Measurements from ENCODE around the gene GRID2IP. TPM values are rescaled to one million over a fixed set of nuclear protein-coding genes. Genes with fewer than 3 reads are reported as not detected.
A peak's percentile ranks its signal among the peaks of the same experiment; 100 is the strongest.

The GRID2IP gene
- total RNA-seq (not detected), polyA plus RNA-seq (under 1 TPM in 2 of 3 donors, not detected in 1; 0.23 to 0.39 TPM)

DNA sequence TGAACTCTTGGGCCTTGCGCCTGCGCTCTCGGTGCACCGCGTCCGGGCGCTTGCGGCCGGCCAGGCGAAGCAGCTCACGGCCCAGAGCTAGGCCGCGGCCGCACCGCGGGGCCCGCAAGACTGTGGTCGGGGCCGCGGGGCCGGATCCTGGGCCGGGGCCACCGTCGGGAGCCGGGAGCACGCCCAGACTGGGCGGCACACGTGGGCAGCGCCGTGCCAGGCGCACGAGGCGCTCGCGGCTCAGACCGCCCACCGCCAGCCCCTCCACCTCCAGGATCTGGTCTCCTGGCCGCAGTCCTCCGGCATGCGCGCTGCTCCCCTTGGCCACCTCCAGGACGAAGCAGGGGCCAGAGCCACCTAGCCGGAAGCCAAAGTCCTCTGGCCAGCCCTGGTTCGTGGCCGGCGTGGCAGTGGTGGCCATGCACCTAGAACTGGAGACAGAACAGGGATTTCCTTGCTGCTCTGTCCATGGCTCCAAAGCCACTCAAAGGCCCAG lies at the start of gene GRID2IP:
Gene GRID2IP, minus strand, starts transcription at position 446 of the 496 bp plus-strand sequence. Its CDS starts 25 bp downstream, at position 421.
- Histone ChIP-seq H3K4me1 (no peaks in the 10 kb centered on the region), H3K4me3 (no peak within 1 kb of the TSS), H3K36me3 (no peaks in the 10 kb centered on the region), H3K9me3 (no peaks in the 10 kb centered on the region), H3K27ac (no peak within 1 kb of the TSS), H3K27me3 (no peaks in the 10 kb centered on the region)
- 82 to 91% methylated on average over 46 of the region's 46 CpGs for WGBS, 2 donors
- TF ChIP-seq EP300 (IDR thresholded peaks at IDR 0.05), result no peak
- TF ChIP-seq, protein P1, sequence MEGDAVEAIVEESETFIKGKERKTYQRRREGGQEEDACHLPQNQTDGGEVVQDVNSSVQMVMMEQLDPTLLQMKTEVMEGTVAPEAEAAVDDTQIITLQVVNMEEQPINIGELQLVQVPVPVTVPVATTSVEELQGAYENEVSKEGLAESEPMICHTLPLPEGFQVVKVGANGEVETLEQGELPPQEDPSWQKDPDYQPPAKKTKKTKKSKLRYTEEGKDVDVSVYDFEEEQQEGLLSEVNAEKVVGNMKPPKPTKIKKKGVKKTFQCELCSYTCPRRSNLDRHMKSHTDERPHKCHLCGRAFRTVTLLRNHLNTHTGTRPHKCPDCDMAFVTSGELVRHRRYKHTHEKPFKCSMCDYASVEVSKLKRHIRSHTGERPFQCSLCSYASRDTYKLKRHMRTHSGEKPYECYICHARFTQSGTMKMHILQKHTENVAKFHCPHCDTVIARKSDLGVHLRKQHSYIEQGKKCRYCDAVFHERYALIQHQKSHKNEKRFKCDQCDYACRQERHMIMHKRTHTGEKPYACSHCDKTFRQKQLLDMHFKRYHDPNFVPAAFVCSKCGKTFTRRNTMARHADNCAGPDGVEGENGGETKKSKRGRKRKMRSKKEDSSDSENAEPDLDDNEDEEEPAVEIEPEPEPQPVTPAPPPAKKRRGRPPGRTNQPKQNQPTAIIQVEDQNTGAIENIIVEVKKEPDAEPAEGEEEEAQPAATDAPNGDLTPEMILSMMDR (IDR thresholded peaks at IDR 0.05), result no peak
- TF ChIP-seq POLR2A (IDR thresholded peaks at IDR 0.05), result no peak
- no peak for TF ChIP-seq POLR2AphosphoS5 (IDR thresholded peaks at IDR 0.05)
- no peak for DNase-seq
- intact Hi-C loops (cut with DNase I), result no loop called here

DNA sequence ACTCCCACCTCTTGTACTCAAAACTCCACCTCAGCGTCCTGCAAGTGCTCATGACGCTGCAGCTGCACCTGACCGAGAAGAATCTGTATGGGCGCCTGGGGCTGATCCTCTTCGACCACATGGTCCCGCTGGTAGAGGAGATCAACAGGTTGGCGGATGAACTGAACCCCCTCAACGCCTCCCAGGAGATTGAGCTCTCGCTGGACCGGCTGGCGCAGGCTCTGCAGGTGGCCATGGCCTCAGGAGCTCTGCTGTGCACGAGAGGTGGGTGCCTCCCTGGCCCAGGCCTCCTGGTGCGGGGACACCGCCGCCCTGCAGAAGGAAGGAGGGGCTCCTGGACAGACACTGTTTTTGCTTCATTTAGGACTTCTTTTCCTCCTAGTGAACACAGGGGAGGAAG lies 48.8 kb upstream of the GRID2IP start:
- Histone ChIP-seq H3K4me1 (no peaks in the 10 kb centered on the region), H3K36me3 (peaks cover 32 to 98% (median 56%) of the 10 kb centered on the region in 4 donors), H3K4me3 (no peak overlapping the region), H3K27me3 (no peaks in the 10 kb centered on the region), H3K9me3 (no peaks in the 10 kb centered on the region), H3K27ac (no peak overlapping the region)
- intact Hi-C loops (cut with DNase I), result no loop called here
- DNase-seq, result no peak
- WGBS, 2 donors, result 96% methylated on average over 15 of the region's 15 CpGs
- TF ChIP-seq POLR2AphosphoS5 (IDR thresholded peaks at IDR 0.05) (no peak), EP300 (IDR thresholded peaks at IDR 0.05) (no peak), POLR2A (IDR thresholded peaks at IDR 0.05) (no peak)
- TF ChIP-seq, protein P1 (IDR thresholded peaks at IDR 0.05), result no peak

DNA sequence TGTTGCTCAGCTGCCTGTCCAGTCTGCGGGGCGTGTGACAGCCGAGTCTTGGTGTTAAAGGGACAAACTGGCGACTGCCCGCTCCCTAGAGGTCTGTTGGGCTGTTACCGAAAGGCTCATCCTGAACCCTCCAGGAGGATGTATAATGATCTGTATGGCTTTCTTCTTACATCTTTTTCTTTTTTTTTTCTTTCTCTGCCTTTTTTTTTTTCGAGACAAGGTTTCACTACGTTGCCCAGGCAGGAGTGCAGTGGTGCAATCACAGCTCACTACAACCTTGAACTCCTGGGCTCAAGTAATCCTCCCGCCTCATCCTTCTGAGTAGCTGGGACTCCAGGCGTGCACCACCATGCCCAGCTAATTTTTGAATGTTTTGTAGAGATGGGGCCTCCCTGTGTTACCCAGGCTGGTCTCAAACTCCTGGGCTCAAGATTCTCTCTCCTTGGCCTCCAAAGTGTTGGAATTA lies 39.4 kb upstream of the GRID2IP start:
- H3K27me3 ChIP-seq, result no peaks in the 10 kb centered on the region
- H3K4me1 ChIP-seq, result peaks cover 0 to 22% (median 18%) of the 10 kb centered on the region in 4 donors
- peaks cover 9 to 76% (median 30%) of the 10 kb centered on the region in 4 donors for H3K36me3 ChIP-seq
- DNase-seq, result peak; percentile 68
- H3K27ac ChIP-seq, result peak overlapping the region; percentile 85 to 93 (median 87)
- WGBS, 2 donors, result 5 to 10% methylated on average over 10 of the region's 10 CpGs
- intact Hi-C loops (cut with DNase I), result loop anchor here (1.0 kb wide), 1 partner anchor 13 kb away; the partner anchor contains the start of gene ZDHHC4
- no peaks in the 10 kb centered on the region for H3K9me3 ChIP-seq
- peak overlapping the region; percentile 72 to 97 (median 87) for H3K4me3 ChIP-seq
- TF ChIP-seq, protein P1 (IDR thresholded peaks at IDR 0.05), result no peak
- TF ChIP-seq POLR2A (IDR thresholded peaks at IDR 0.05) (no peak), EP300 (IDR thresholded peaks at IDR 0.05) (no peak), POLR2AphosphoS5 (IDR thresholded peaks at IDR 0.05) (no peak)

DNA sequence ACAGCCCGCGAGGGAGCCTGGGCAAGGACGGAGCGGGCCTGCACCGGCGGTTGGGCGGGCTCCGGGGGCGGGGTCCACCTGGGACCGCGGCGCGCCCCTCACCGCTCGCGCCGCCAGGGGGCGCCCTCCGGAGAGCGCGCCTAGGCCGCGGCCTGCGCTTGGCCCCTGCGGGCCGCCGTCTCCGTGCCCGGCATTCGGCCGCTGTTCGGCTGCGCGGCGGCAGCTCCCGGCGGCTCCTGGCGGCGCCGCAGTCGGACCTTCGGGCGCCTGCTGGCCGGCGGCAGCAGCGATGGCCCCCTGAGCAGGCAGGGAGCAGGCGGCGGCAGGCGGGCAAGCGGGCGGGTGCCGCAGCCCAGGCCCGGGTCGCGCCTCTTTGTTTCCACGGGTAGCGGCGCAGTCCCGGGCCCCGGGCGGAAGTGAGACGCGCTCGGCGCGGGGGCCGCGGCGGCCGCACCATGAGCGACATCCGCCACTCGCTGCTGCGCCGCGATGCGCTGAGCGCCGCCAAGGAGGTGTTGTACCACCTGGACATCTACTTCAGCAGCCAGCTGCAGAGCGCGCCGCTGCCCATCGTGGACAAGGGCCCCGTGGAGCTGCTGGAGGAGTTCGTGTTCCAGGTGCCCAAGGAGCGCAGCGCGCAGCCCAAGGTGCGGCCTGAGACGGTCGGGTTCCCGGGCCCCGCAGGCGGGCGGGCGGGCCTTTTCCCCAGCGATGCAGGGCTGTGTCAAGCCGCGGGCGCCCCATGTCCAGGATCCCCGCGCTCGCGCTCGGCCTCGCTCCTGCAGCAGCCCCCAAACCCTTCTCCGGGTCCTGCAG lies 38.8 kb upstream of the GRID2IP start, which contains the start of gene INTS15:
Gene INTS15, plus strand, starts transcription at position 193 of the 816 bp plus-strand sequence. Its CDS starts 263 bp downstream, at position 456.
- 0 to 1% methylated on average over 107 of the region's 107 CpGs for WGBS, 2 donors
- peak within 1 kb of the TSS; percentile 72 to 97 (median 87) for H3K4me3 ChIP-seq
- peaks cover 2 to 76% (median 29%) of the 10 kb centered on the region in 4 donors for H3K36me3 ChIP-seq
- H3K27ac ChIP-seq, result peak within 1 kb of the TSS; percentile 85 to 93 (median 87)
- intact Hi-C loops (cut with DNase I), result loop anchor here (1.0 to 5.0 kb wide), 2 partner anchors 13 to 117 kb away; partner anchors contain the start of genes ZDHHC4 and ZNF12
- no peaks in the 10 kb centered on the region for H3K9me3 ChIP-seq
- no peaks in the 10 kb centered on the region for H3K27me3 ChIP-seq
- DNase-seq, result peak; percentile 81
- no peak for TF ChIP-seq EP300 (IDR thresholded peaks at IDR 0.05)
- TF ChIP-seq, protein P1 (IDR thresholded peaks at IDR 0.05), result peak in 2 of 4 experiments; percentile 6 to 78
- TF ChIP-seq POLR2AphosphoS5 (IDR thresholded peaks at IDR 0.05), result peak in 2 of 4 donors; percentile 71 to 74
- no peak for TF ChIP-seq POLR2A (IDR thresholded peaks at IDR 0.05)
- H3K4me1 ChIP-seq, result peaks cover 0 to 22% (median 18%) of the 10 kb centered on the region in 4 donors

All from sigmoid colon (tissue), 7 donors.